CD8-positive, alpha-beta memory T cell (primary cell): Measurements from ENCODE around the gene AFG3L2. TPM values are rescaled to one million over a fixed set of nuclear protein-coding genes. Genes with fewer than 3 reads are reported as not detected.

Experiments
- CTCF ChIA-PET: fragments of 350-600 bp; sonication (Branson Sonifier 250); formaldehyde crosslinking; loops from one replicate; lab custom pipeline; 2021; ENCODE audit warnings: antibody characterized with exemption; lab: Charles Lee
- POLR2A ChIA-PET: fragments of 350-600 bp; sonication (Branson Sonifier 250); formaldehyde crosslinking; loops from one replicate; lab custom pipeline; 2021; ENCODE audit warnings: antibody characterized with exemption; lab: Charles Lee
- DNase-seq, 5 donors: peaks; one replicate each; pipeline versions ENCODE4 v3.0.0 to v3.0.0-alpha.2; 2020 to 2022; ENCODE audit warnings: mixed read lengths in 1 of 5
- H3K27ac ChIP-seq: one replicate; pipeline ENCODE4 v1.7.0; 2013; ENCODE audit warnings: low read depth, mild to moderate bottlenecking, low read length, moderate library complexity
- H3K27me3 ChIP-seq: 2 replicates; pipeline ENCODE4 v1.7.0; 2013; ENCODE audit warnings: low read length, mild to moderate bottlenecking; ENCODE audit not compliant: insufficient read depth, poor library complexity, severe bottlenecking
- H3K36me3 ChIP-seq: 2 replicates; pipeline ENCODE4 v1.7.0; 2013; ENCODE audit warnings: mild to moderate bottlenecking, low read length, moderate library complexity; ENCODE audit not compliant: insufficient read depth
- H3K4me1 ChIP-seq: 2 replicates; pipeline ENCODE4 v1.7.0; 2013; ENCODE audit warnings: mild to moderate bottlenecking, low read length, moderate library complexity; ENCODE audit not compliant: insufficient read depth
- H3K4me3 ChIP-seq: 2 replicates; pipeline ENCODE4 v1.7.0; 2013; ENCODE audit warnings: mild to moderate bottlenecking, low read length
- H3K9me3 ChIP-seq: 2 replicates; pipeline ENCODE4 v1.7.0; 2013; ENCODE audit warnings: mild to moderate bottlenecking, low read length
- H3K27ac Mint-ChIP-seq, 8 donors: one replicate each; pipeline ENCODE4 v1.8.0; 2020 to 2021; ENCODE audit warnings: mixed read lengths in 8 of 8, mild to moderate bottlenecking in 6 of 8, inconsistent platforms in 3 of 8, moderate library complexity in 3 of 8
- H3K27me3 Mint-ChIP-seq, 2 donors: one replicate each; pipeline ENCODE4 v1.8.0; 2020 to 2021; ENCODE audit warnings: mixed read lengths in 2 of 2, mild to moderate bottlenecking in 1 of 2, moderate library complexity in 1 of 2
- H3K36me3 Mint-ChIP-seq, 3 donors: one replicate each; pipeline ENCODE4 v1.8.0; 2020 to 2021; ENCODE audit warnings: mixed read lengths in 3 of 3, inconsistent platforms in 1 of 3, mild to moderate bottlenecking in 1 of 3
- H3K4me1 Mint-ChIP-seq, 3 donors: one replicate each; pipeline ENCODE4 v1.8.0; 2020 to 2021; ENCODE audit warnings: mixed read lengths in 3 of 3, inconsistent platforms in 1 of 3, mild to moderate bottlenecking in 1 of 3
- H3K4me3 Mint-ChIP-seq, 7 donors: one replicate each; pipeline ENCODE4 v1.8.0; 2020 to 2021; ENCODE audit warnings: mixed read lengths in 7 of 7, mild to moderate bottlenecking in 6 of 7, moderate library complexity in 4 of 7, inconsistent platforms in 2 of 7
- H3K9me3 Mint-ChIP-seq, 5 donors: one replicate each; pipeline ENCODE4 v1.8.0; 2020 to 2022; ENCODE audit warnings: mixed read lengths in 5 of 5, mild to moderate bottlenecking in 3 of 5, moderate library complexity in 2 of 5, inconsistent platforms in 1 of 5
- polyA plus RNA-seq: library from polyadenylated mRNA; unstranded; fragments of 300-500 nt; fragmentation: Illumina TruSeq; gene quantifications from one replicate; pipeline ENCODE4 v1.2.3, GENCODE V29; 2021
- total RNA-seq, 2 experiments: library from RNA; stranded (reverse); gene quantifications; one replicate each; pipeline ENCODE4 v1.2.3, GENCODE V29; 2021

The AFG3L2 gene
- total and polyA plus RNA-seq, 3 experiments from 2014 or later: 38.4 to 75.8 (median 75.6) TPM

- Mint-ChIP-seq H3K36me3 (no peaks in the 10 kb centered on the region), H3K4me1 (peaks cover 14 to 31% (median 25%) of the 10 kb centered on the region in 3 donors), H3K4me3 (peak overlapping the region in 1 of 7 donors; percentile 47), H3K27me3 (peaks cover 26 to 27% of the 10 kb centered on the region in 2 donors), H3K9me3 (no peaks in the 10 kb centered on the region), H3K27ac (no peak overlapping the region)
- ChIA-PET CTCF (interaction anchor here (7.9 kb wide), 1 partner anchor 13 kb away, joined by 63 read pairs; no protein-coding TSS in a partner anchor), POLR2A (no interaction called here)
- Histone ChIP-seq H3K4me1 (peaks cover 14% of the 10 kb centered on the region), H3K36me3 (no peaks in the 10 kb centered on the region), H3K27me3 (no peaks in the 10 kb centered on the region), H3K27ac (no peak overlapping the region), H3K9me3 (no peaks in the 10 kb centered on the region), H3K4me3 (no peak overlapping the region)
- DNase-seq: no peak
Measured at GRCh38 chr18:12405066-12405465, 28.0 kb upstream of the AFG3L2 start.

GRCh38 chr18:12403601-12404506 lies 26.8 kb upstream of the AFG3L2 start:
- no peak overlapping the region for H3K4me3 Mint-ChIP-seq
- H3K36me3 Mint-ChIP-seq: no peaks in the 10 kb centered on the region
- Histone ChIP-seq H3K36me3 (no peaks in the 10 kb centered on the region), H3K27me3 (no peaks in the 10 kb centered on the region), H3K9me3 (no peaks in the 10 kb centered on the region), H3K4me3 (no peak overlapping the region), H3K4me1 (peaks cover 14% of the 10 kb centered on the region), H3K27ac (no peak overlapping the region)
- no peak overlapping the region for H3K27ac Mint-ChIP-seq
- H3K9me3 Mint-ChIP-seq: no peaks in the 10 kb centered on the region
- no peak for DNase-seq
- ChIA-PET POLR2A (no interaction called here), CTCF (interaction anchor here (7.9 kb wide), 1 partner anchor 12 kb away, joined by 63 read pairs; no protein-coding TSS in a partner anchor)
- peaks cover 26 to 29% of the 10 kb centered on the region in 2 donors for H3K27me3 Mint-ChIP-seq
- peaks cover 14 to 28% (median 25%) of the 10 kb centered on the region in 3 donors for H3K4me1 Mint-ChIP-seq

GRCh38 chr18:12401881-12402280 lies 24.9 kb upstream of the AFG3L2 start:
- ChIA-PET POLR2A (no interaction called here), CTCF (interaction anchor here (1.4 to 7.9 kb wide), 2 partner anchors 10 to 532 kb away, joined by 3 to 63 read pairs; no protein-coding TSS in a partner anchor)
- H3K4me1 ChIP-seq: peaks cover 11% of the 10 kb centered on the region
- no peak for DNase-seq
- H3K27ac Mint-ChIP-seq: no peak overlapping the region
- H3K36me3 Mint-ChIP-seq: no peaks in the 10 kb centered on the region
- peaks cover 5 to 14% (median 11%) of the 10 kb centered on the region in 3 donors for H3K4me1 Mint-ChIP-seq
- H3K9me3 Mint-ChIP-seq: no peaks in the 10 kb centered on the region
- H3K36me3 ChIP-seq: no peaks in the 10 kb centered on the region
- H3K27ac ChIP-seq: no peak overlapping the region
- no peaks in the 10 kb centered on the region for H3K9me3 ChIP-seq
- peak overlapping the region in 1 of 7 donors; percentile 73 for H3K4me3 Mint-ChIP-seq
- H3K4me3 ChIP-seq: no peak overlapping the region
- H3K27me3 Mint-ChIP-seq: peaks cover 30 to 47% of the 10 kb centered on the region in 2 donors
- H3K27me3 ChIP-seq: no peaks in the 10 kb centered on the region

GRCh38 chr18:12399231-12399630 lies 22.2 kb upstream of the AFG3L2 start:
- ChIA-PET POLR2A (no interaction called here), CTCF (no interaction called here)
- peaks cover 33 to 53% of the 10 kb centered on the region in 2 donors for H3K27me3 Mint-ChIP-seq
- no peaks in the 10 kb centered on the region for H3K36me3 Mint-ChIP-seq
- H3K27ac Mint-ChIP-seq: no peak overlapping the region
- no peak overlapping the region for H3K4me3 Mint-ChIP-seq
- no peaks in the 10 kb centered on the region for H3K4me1 Mint-ChIP-seq
- Histone ChIP-seq H3K9me3 (no peaks in the 10 kb centered on the region), H3K27ac (no peak overlapping the region), H3K4me3 (no peak overlapping the region), H3K36me3 (no peaks in the 10 kb centered on the region), H3K4me1 (no peaks in the 10 kb centered on the region), H3K27me3 (peaks cover 7% of the 10 kb centered on the region)
- DNase-seq: no peak
- H3K9me3 Mint-ChIP-seq: no peaks in the 10 kb centered on the region

GRCh38 chr18:12398625-12399024 lies 21.6 kb upstream of the AFG3L2 start:
- Histone ChIP-seq H3K36me3 (no peaks in the 10 kb centered on the region), H3K9me3 (no peaks in the 10 kb centered on the region), H3K4me1 (no peaks in the 10 kb centered on the region), H3K4me3 (no peak overlapping the region), H3K27ac (no peak overlapping the region), H3K27me3 (peaks cover 7% of the 10 kb centered on the region)
- H3K4me3 Mint-ChIP-seq: no peak overlapping the region
- ChIA-PET POLR2A (no interaction called here), CTCF (no interaction called here)
- H3K36me3 Mint-ChIP-seq: no peaks in the 10 kb centered on the region
- H3K4me1 Mint-ChIP-seq: no peaks in the 10 kb centered on the region
- no peak for DNase-seq
- no peaks in the 10 kb centered on the region for H3K9me3 Mint-ChIP-seq
- peak overlapping the region in 1 of 8 donors; percentile 54 for H3K27ac Mint-ChIP-seq
- peaks cover 28 to 50% of the 10 kb centered on the region in 2 donors for H3K27me3 Mint-ChIP-seq

- no peak for DNase-seq
- CTCF ChIA-PET: no interaction called here
- POLR2A ChIA-PET: no interaction called here
Measured at GRCh38 chr18:12397793-12398192, 20.8 kb upstream of the AFG3L2 start.

GRCh38 chr18:12397254-12397653 lies 20.2 kb upstream of the AFG3L2 start:
- no peak overlapping the region for H3K4me3 Mint-ChIP-seq
- Histone ChIP-seq H3K27ac (no peak overlapping the region), H3K9me3 (no peaks in the 10 kb centered on the region), H3K4me3 (no peak overlapping the region), H3K4me1 (no peaks in the 10 kb centered on the region), H3K36me3 (no peaks in the 10 kb centered on the region), H3K27me3 (peaks cover 7% of the 10 kb centered on the region)
- H3K36me3 Mint-ChIP-seq: no peaks in the 10 kb centered on the region
- DNase-seq: no peak
- peaks cover 21 to 47% of the 10 kb centered on the region in 2 donors for H3K27me3 Mint-ChIP-seq
- H3K27ac Mint-ChIP-seq: no peak overlapping the region
- no peaks in the 10 kb centered on the region for H3K9me3 Mint-ChIP-seq
- H3K4me1 Mint-ChIP-seq: no peaks in the 10 kb centered on the region
- CTCF ChIA-PET: no interaction called here
- POLR2A ChIA-PET: no interaction called here

More at GRCh38 chr18:12397793-12398192, 20.8 kb upstream of the AFG3L2 start:
- H3K27ac ChIP-seq: no peak overlapping the region
- H3K36me3 Mint-ChIP-seq: no peaks in the 10 kb centered on the region
- no peaks in the 10 kb centered on the region for H3K36me3 ChIP-seq
- peaks cover 7% of the 10 kb centered on the region for H3K27me3 ChIP-seq
- H3K4me3 Mint-ChIP-seq: no peak overlapping the region
- no peaks in the 10 kb centered on the region for H3K9me3 Mint-ChIP-seq
- H3K9me3 ChIP-seq: no peaks in the 10 kb centered on the region
- no peaks in the 10 kb centered on the region for H3K4me1 ChIP-seq
- H3K27me3 Mint-ChIP-seq: peaks cover 26 to 50% of the 10 kb centered on the region in 2 donors
- no peak overlapping the region for H3K27ac Mint-ChIP-seq
- no peak overlapping the region for H3K4me3 ChIP-seq
- H3K4me1 Mint-ChIP-seq: no peaks in the 10 kb centered on the region

GRCh38 chr18:12394428-12394827 lies 17.4 kb upstream of the AFG3L2 start:
- H3K4me1 ChIP-seq: no peaks in the 10 kb centered on the region
- H3K4me3 ChIP-seq: no peak overlapping the region
- DNase-seq: no peak
- H3K4me3 Mint-ChIP-seq: no peak overlapping the region
- H3K27me3 ChIP-seq: peaks cover 7% of the 10 kb centered on the region
- H3K27ac Mint-ChIP-seq: no peak overlapping the region
- no peaks in the 10 kb centered on the region for H3K9me3 Mint-ChIP-seq
- POLR2A ChIA-PET: no interaction called here
- no peaks in the 10 kb centered on the region for H3K9me3 ChIP-seq
- H3K36me3 ChIP-seq: no peaks in the 10 kb centered on the region
- CTCF ChIA-PET: interaction anchor here (0.8 to 6.1 kb wide), 5 partner anchors 10 to 539 kb away, joined by 4 to 63 read pairs (median 4); partner anchors contain the start of gene PRELID3A
- peaks cover 12 to 33% of the 10 kb centered on the region in 2 donors for H3K27me3 Mint-ChIP-seq
- no peaks in the 10 kb centered on the region for H3K36me3 Mint-ChIP-seq
- H3K27ac ChIP-seq: no peak overlapping the region
- no peaks in the 10 kb centered on the region for H3K4me1 Mint-ChIP-seq
